ENCODE data around the gene TPPP2. TPM values are rescaled to one million over a fixed set of nuclear protein-coding genes. Genes with fewer than 3 reads are reported as not detected.

The TPPP2 gene
- total and polyA plus RNA-seq, 7 donors, result 0.90 to 3.2 (median 2.1) TPM; not detected in 1

- Histone ChIP-seq H3K4me3 (peak overlapping the region; percentile 98), H3K27ac (peak overlapping the region; percentile 98), H3K36me3 (ENCODE audit: insufficient read depth in 1 of 2, low read depth in 1 of 2) (peaks cover 0 to 13% of the 10 kb centered on the region in 2 donors), H3K4me1 (peaks cover 44% of the 10 kb centered on the region), H3K9me3 (no peaks in the 10 kb centered on the region), H3K27me3 (ENCODE audit: insufficient read depth in 3 of 3, low read length in 2 of 3) (no peaks in the 10 kb centered on the region)
- no peak for TF ChIP-seq CTCF (IDR thresholded peaks at IDR 0.05)
- ATAC-seq, result no peak
- intact Hi-C loops (cut with DNase I), result no loop called here
- WGBS, 3 donors, result 15 to 35% (median 19%) methylated on average over 7 of the region's 7 CpGs
- DNase-seq, result peak; percentile 31 to 62
Observed at GRCh38 chr14:21026274-21026987, 3.6 kb upstream of the TPPP2 start.

- TF ChIP-seq CTCF (IDR thresholded peaks at IDR 0.05), result no peak
- intact Hi-C loops (cut with DNase I), result no loop called here
- Histone ChIP-seq H3K9me3 (no peaks in the 10 kb centered on the region), H3K27ac (peak overlapping the region; percentile 98), H3K4me3 (peak overlapping the region; percentile 39), H3K36me3 (ENCODE audit: insufficient read depth in 1 of 2, low read depth in 1 of 2) (peaks cover 0 to 8% of the 10 kb centered on the region in 2 donors), H3K4me1 (peaks cover 40% of the 10 kb centered on the region), H3K27me3 (ENCODE audit: insufficient read depth in 3 of 3, low read length in 2 of 3) (no peaks in the 10 kb centered on the region)
- DNase-seq (peak; percentile 55 to 76), ATAC-seq (peak; percentile 54 to 65 (median 58))
- 5 to 42% (median 18%) methylated on average over 3 of the region's 3 CpGs for WGBS, 3 donors
Observed at GRCh38 chr14:21026988-21027315, 3.1 kb upstream of the TPPP2 start.

DNA sequence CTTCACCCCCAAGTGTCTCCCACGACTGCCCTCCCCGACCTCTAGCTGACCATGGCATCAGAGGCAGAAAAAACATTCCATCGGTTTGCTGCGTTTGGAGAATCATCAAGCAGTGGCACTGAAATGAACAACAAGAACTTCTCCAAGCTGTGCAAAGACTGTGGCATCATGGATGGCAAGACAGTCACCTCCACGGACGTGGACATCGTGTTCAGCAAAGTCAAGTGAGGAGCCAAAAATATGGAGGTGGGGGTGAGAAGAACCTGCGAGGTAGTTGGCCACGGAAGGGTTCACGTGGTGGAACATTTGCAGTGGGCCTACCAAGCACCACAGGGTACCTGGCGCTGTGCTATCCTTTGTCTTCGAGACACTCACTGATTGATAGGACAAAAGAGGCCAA is 514 bp downstream of the TPPP2 start:
- no peaks in the 10 kb centered on the region for H3K36me3 ChIP-seq (ENCODE audit: insufficient read depth in 1 of 2, low read depth in 1 of 2)
- ATAC-seq (no peak), DNase-seq (no peak)
- 84 to 95% (median 92%) methylated on average over 12 of the region's 12 CpGs for WGBS, 3 donors
- no peaks in the 10 kb centered on the region for H3K27me3 ChIP-seq (ENCODE audit: insufficient read depth in 3 of 3, low read length in 2 of 3)
- peaks cover 25% of the 10 kb centered on the region for H3K4me1 ChIP-seq
- intact Hi-C loops (cut with DNase I), result no loop called here
- H3K4me3 ChIP-seq, result no peak overlapping the region
- no peak overlapping the region for H3K27ac ChIP-seq
- no peaks in the 10 kb centered on the region for H3K9me3 ChIP-seq
- TF ChIP-seq CTCF (IDR thresholded peaks at IDR 0.05), result no peak

- Histone ChIP-seq H3K9me3 (no peaks in the 10 kb centered on the region), H3K4me3 (no peak overlapping the region), H3K27ac (no peak overlapping the region), H3K4me1 (peaks cover 18% of the 10 kb centered on the region), H3K27me3 (ENCODE audit: insufficient read depth in 3 of 3, low read length in 2 of 3) (no peaks in the 10 kb centered on the region), H3K36me3 (ENCODE audit: insufficient read depth in 1 of 2, low read depth in 1 of 2) (no peaks in the 10 kb centered on the region)
- TF ChIP-seq CTCF (IDR thresholded peaks at IDR 0.05), result no peak
- ATAC-seq, result peak in 2 of 4 donors; percentile 39 to 71
- intact Hi-C loops (cut with DNase I), result no loop called here
- no peak for DNase-seq
- WGBS, 3 donors, result 70 to 81% (median 70%) methylated on average over 5 of the region's 5 CpGs
Observed at GRCh38 chr14:21032326-21033132, 2.5 kb downstream of the TPPP2 start.
